ENCODE results near the gene ADGRF4.

DNA sequence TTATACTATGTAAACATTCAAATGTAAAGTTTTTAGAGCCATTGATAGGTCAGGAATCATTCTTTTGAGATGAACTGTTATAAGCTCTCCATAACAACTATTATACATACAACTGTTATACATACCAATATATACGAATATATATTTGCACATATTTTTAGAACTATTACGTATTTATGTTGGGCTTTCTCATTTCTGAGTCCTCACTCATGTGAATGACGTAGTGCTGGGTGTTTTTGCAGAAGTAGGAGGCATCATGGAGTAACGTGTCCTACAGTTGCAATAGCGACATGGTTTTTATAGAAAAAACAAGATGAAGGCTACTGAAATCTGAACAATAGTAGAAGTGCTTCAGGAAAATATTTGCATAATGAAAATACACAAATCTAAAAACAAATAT is 36.4 kb upstream of the ADGRF4 start:
- TF ChIP-seq, protein P1, sequence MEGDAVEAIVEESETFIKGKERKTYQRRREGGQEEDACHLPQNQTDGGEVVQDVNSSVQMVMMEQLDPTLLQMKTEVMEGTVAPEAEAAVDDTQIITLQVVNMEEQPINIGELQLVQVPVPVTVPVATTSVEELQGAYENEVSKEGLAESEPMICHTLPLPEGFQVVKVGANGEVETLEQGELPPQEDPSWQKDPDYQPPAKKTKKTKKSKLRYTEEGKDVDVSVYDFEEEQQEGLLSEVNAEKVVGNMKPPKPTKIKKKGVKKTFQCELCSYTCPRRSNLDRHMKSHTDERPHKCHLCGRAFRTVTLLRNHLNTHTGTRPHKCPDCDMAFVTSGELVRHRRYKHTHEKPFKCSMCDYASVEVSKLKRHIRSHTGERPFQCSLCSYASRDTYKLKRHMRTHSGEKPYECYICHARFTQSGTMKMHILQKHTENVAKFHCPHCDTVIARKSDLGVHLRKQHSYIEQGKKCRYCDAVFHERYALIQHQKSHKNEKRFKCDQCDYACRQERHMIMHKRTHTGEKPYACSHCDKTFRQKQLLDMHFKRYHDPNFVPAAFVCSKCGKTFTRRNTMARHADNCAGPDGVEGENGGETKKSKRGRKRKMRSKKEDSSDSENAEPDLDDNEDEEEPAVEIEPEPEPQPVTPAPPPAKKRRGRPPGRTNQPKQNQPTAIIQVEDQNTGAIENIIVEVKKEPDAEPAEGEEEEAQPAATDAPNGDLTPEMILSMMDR (IDR thresholded peaks at IDR 0.05): no peak
- TF ChIP-seq POLR2AphosphoS5 (IDR thresholded peaks at IDR 0.05): no peak
